HG03066 (cell line): ENCODE results near the gene KREMEN1.

Experiments used
- ATAC-seq: cut with Tn5 transposase; IDR thresholded peaks from one replicate; pipeline ENCODE4 v1.9.1; 2021; ENCODE audit warnings: low read depth; ENCODE audit not compliant: unreplicated experiment

KREMEN1 gene

DNA sequence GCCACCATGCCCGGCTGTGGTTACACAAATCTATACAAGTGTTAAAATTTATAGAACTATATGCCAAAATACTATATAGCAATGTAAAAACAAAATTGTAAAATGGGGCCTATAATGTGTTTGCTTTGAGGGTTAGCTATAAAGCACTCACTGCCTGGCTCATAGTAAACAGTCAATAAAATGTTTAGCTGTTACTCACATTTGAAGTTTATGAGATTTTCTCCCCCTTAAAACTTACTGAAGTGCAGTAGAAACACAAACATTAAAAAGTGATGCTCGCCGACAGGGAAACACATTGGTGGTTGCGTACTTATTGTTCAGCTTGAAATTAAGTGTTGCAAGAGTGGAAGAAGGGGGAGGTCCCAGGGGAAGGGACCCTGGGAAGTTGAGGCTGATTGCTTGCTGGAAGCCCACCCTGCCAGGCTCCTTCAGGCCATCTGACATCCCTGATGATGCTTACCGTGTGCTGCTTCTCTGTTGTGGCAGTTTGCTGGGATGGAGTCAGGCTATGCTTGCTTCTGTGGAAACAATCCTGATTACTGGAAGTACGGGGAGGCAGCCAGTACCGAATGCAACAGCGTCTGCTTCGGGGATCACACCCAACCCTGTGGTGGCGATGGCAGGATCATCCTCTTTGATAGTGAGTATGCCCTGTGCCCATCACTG, 52.1 kb downstream of the KREMEN1 start:
- no peak for ATAC-seq

DNA sequence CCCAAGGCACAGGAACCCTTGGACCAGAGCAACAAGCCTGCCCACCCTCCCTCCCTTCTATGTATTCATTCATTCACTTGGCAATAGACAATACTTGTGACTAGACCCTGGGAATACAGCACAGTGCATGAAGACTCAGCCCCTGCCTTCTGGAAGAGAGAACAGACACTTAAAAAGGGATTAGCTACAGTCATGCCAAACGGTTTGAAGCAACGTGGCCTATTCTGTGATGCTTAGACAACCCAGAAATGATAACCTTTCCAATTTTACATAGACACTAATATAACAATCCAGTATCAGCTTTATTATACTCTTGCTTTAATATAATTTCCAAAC, 52.6 kb downstream of the KREMEN1 start:
- no peak for ATAC-seq

DNA sequence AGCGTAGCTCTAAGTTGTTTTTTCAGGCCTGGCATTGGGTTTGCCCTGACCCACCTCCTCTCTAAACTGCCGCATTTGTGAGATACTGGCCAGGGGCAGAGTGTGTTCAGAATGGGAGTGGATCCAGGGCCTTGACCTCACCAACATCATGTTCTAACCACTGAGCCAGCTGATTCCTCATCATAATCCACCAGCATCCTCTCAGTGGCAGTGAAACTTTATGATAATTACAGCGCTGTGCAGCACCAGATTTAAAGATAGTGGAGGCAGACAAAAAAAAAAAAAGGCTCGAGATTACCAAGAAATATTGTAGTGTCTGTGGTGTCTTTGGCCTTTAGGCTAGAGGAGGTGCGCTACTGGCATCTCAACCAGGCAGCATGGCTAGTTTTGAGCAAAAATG, 53.0 kb downstream of the KREMEN1 start:
- ATAC-seq = no peak

GRCh38 chr22:29126670-29127395, 54.0 kb downstream of the KREMEN1 start:
- no peak for ATAC-seq

DNA sequence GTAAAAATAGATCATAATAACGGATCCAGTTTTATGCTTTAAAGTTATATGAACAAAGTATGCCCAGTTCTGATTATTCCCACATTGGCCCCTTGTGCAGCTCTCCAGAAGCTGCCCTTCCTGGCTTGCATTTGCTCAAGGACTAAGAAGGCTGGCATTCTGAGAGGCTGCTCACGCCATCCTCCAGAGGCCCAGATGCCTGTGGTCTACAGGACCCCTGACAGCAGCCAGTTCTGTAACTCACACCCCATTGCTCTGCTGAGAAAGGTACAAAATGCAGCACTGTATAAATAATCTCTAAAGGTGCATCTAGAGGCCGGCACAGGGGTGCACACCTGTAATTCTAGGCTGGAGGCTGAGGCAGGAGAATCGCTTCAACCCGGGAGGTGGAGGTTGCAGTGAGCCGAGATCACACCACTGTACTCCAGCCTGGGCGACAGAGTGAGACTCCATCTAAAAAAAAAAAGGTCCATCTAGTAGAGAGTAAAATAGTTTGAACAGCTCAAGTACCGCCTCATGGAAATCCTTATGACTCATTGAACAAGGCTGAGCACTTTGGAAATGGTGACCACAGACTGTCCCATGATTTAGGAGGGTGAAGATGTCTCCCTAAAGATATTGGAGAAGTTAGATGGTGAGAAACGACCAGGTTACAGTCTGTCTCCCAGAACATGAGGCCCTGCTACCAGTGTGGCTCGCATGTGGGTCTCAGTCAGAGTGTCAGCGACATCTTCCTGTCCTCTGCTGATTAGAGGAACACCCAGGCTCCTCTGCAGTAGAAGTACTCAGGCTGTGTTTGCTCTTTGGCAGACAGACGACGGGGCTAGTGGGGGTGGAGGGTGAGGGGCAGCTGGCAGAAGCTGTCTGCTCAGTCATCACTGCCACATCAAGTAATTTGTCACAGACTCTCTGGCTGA, 56.3 kb downstream of the KREMEN1 start:
- no peak for ATAC-seq

- ATAC-seq = no peak
Observed at GRCh38 chr22:29129808-29130140, 56.9 kb downstream of the KREMEN1 start.

DNA sequence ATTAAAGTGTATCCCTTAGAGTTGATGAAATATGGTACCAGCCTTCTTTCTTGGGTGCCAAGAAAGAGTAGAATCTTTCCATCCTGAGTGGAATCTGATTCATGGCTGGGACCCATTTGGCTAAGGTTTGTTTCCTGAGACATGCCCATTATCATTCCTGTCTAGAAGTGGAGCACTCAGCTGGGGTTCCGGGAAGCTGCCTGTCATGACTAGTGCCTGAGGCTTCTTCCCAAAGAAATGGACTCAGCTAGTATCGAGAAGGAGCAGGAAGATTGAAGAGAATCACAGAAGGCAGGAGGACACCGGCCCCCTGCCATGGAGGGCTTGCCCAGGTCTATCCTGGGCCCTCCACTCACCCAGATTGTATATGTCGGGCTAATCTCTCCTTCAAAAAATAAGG, 57.6 kb downstream of the KREMEN1 start:
- ATAC-seq = no peak

- ATAC-seq = no peak
Observed at GRCh38 chr22:29133603-29134133, 60.8 kb downstream of the KREMEN1 start.

- ATAC-seq = no peak
Observed at GRCh38 chr22:29134448-29134847, 61.6 kb downstream of the KREMEN1 start.

DNA sequence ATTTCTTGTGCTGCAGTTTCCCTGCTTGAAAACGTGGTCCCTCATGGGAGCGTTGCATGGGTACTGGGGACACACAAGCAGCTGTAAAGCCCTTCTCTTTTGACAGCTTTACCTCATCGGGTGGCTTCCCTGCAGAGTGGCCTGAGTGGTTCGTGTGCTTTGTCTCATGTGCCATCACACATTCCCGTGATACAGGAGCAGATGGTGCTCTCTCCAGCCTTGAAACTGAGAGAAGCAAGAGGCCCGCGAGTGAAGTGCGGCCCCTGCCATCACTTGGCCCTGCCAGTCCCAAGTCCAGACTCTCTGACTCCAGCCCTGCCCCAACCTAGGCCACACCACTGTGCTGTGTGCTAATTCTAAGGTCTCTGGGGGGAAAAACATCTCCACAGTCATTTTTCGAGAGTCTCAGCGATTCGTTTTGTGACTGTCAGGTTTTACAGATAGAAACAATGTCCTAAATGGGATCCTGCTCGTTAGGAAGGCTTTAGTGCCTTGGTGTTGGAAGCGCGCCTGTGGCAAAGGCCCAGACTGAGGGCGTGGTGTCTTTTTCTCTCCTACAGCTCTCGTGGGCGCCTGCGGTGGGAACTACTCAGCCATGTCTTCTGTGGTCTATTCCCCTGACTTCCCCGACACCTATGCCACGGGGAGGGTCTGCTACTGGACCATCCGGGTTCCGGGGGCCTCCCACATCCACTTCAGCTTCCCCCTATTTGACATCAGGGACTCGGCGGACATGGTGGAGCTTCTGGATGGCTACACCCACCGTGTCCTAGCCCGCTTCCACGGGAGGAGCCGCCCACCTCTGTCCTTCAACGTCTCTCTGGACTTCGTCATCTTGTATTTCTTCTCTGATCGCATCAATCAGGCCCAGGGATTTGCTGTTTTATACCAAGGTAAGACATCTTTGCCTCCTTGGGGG, 64.2 kb downstream of the KREMEN1 start:
- no peak for ATAC-seq

DNA sequence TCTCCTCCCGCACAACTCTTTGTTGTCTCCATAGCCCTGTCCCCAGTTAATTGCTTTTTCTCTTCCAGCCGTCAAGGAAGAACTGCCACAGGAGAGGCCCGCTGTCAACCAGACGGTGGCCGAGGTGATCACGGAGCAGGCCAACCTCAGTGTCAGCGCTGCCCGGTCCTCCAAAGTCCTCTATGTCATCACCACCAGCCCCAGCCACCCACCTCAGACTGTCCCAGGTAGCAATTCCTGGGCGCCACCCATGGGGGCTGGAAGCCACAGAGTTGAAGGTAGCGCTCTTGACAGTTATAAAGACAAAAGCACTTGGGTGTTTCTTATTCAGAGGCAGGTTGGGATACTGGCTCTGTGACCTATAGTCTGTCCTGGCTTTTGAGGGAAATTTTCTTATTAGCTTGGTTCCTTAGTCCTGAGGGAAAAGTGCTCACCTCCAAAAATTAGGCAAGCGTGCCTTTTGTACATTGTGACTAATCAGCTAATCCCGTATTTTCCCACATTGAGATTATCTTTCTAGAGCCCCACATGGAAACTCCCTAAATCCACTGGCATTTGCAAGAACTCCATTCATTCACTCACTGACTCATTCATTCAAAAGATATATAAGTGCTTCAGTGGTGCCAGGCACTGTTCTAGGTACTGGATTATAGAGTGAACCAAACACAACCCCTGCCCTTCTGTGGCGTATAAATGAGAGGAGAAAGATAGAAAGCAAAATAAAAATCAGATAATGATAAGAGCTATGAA, 65.9 kb downstream of the KREMEN1 start:
- no peak for ATAC-seq

DNA sequence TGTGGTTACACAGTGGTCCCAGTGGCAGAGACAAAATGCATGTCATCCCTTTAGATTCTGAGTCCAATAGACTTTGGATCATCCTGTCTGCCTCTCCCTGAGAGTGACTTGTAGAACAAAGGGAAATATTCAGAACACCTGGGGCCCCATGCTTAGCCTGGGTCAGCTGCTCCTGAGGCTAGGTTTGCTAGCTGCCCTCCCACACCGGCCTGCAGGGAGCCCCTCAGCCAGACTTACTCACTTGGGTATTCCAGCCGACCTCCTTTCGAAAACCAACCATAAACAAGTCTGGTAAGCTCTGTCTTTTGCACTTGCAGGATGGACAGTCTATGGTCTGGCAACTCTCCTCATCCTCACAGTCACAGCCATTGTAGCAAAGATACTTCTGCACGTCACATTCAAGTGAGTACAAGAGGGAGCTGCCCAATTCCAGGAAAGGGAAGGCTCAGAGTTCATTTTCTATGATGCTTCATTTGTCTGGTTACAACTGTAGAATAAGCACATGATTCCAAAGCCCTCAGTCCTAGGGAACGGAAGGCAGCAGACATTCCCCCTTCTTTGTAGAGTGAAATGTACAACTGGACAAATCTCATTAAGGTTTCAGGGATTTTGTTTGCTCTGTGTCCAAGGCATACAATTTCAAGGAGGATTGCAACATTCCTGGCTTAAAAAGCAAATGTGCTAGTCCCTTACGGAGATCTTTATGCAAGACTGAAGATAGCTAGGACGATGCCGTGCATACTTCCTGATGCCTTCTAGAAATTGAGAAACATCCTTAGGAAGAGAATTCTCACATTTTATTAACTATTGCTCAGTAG, 67.3 kb downstream of the KREMEN1 start:
- ATAC-seq = no peak

- ATAC-seq = no peak
Observed at GRCh38 chr22:29141078-29141688, 68.3 kb downstream of the KREMEN1 start.

- no peak for ATAC-seq
Observed at GRCh38 chr22:29142116-29142515, 69.3 kb downstream of the KREMEN1 start.

DNA sequence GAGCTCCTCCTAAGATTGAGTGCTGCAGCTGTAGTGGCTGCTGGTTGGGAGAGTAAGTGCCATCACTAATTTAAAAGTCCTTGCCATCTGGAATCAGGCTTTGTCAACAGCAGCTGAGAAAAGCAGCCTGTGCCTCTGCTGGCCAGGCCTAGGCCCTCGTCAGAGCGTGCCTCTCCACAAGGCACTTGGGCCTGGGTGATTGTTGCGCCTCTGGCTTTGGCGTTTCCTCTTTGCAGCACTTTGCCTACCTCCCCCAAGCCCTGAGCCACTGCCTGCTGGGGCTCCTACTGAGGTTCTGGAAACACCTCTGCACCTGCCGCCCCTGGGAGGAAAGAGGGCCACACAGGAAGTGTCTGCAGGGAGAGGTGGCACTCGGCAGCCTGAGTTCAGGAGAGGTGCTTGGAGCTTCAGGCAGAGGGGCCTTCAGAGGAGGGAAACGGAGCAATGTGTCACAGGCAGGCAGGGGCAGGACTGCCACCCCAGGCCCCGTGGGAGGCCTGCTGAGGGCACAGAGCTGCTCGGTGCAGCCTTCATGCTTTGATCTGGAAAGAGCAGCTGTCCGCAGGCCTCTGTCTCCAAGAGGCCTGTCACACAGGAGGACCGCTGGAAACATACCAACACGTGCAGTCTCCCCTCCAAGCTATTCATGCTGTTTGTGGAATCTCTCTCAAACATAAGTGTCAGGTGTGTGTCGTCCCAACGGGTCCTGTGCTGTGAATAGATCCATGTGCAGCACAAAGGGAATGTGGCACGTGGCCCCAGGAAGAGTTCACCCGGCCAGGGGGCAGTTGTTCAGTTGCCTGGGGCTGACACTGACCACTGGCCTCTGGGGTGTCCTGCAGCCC, 71.3 kb downstream of the KREMEN1 start:
- no peak for ATAC-seq

GRCh38 chr22:29144786-29145160, 71.9 kb downstream of the KREMEN1 start:
- ATAC-seq = no peak

DNA sequence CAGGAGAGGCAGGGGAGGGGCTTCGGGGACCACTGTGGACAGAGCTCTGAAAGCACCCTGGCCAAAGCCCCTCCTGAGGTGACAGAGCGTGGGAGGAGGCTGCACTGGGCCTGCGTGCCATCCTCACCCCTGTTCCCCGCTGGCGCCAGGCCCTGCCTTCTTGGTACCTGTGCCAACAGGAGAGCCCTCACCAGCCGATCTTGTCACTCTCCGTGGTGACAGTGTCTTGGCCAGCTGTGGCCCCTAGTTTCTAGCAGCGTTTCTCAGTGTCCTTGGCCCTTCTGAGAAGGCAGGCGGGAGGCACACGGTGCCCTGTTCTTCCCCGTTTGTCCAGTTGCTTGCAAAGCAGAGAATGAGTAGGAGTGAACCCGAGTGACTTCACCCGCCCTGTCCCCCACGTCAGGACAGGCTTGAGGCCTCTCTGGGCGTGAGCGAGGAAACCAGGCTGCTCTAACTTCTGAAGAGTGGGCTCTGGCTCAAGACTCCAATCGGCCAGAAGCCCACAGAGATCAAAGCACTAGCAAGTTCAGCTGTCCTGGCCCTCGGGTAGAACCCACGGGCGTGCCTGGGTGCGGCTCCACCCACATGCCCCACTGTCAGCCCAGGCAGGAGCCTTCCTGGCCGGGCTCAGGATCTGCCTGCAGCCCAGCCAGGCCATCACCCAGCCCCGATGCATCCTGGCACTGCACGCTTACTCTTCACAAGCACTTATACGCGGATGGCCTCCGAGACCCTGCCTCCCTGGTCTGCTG, 72.7 kb downstream of the KREMEN1 start:
- no peak for ATAC-seq
